Thyroid gland (tissue), 4 donors: ENCODE results near the gene COA4. TPM values are rescaled to one million over a fixed set of nuclear protein-coding genes. Genes with fewer than 3 reads are reported as not detected.
"Not testable (repeated sequence)": the region's sequence is repeated elsewhere in the genome, so short reads cannot be mapped to it uniquely, and the experiment has no call there.

Source experiments
- DNase-seq, 2 donors: peaks; one replicate each; pipeline ENCODE4 v3.0.0-alpha.2; 2019
- H3K27ac ChIP-seq, 3 donors: fragments of 200-600 bp; sonication (generic); 1 replicate in 2 of 3; 2 replicates in 1 of 3; pipeline ENCODE4 v1.5.1; 2016 to 2019; ENCODE audit warnings: mild to moderate bottlenecking in 1 of 3, moderate library complexity in 1 of 3
- H3K27me3 ChIP-seq: fragments of 200-600 bp; sonication (generic); one replicate; pipeline ENCODE4 v1.5.1; 2019
- H3K36me3 ChIP-seq, 2 donors: fragments of 200-600 bp; sonication (generic); one replicate each; pipeline ENCODE4 v1.5.1; 2016 to 2019
- H3K4me1 ChIP-seq, 2 donors: fragments of 200-600 bp; sonication (generic); one replicate each; pipeline ENCODE4 v1.5.1; 2017 to 2019
- H3K4me3 ChIP-seq, 3 donors: fragments of 200-600 bp; sonication (generic); replicated peaks in 1 of 3; 1 replicate in 2 of 3; 2 replicates in 1 of 3; pipeline ENCODE4 v1.5.1; 2016; ENCODE audit warnings: mild to moderate bottlenecking in 1 of 3
- H3K9me3 ChIP-seq: fragments of 200-600 bp; sonication (generic); one replicate; pipeline ENCODE4 v1.5.1; 2017
- CTCF ChIP-seq, 6 experiments: fragments of 200-600 bp in 3 of 6; fragments of 450-650 bp in 3 of 6; sonication (generic) in 3 of 6; IDR thresholded peaks; one replicate each; pipeline ENCODE4 v1.5.1; 2016 to 2019; ENCODE audit warnings: antibody characterized with exemption in 6 of 6, mild to moderate bottlenecking in 2 of 6, inconsistent platforms in 1 of 6, moderate library complexity in 1 of 6
- POLR2A ChIP-seq, 2 donors: fragments of 450-650 bp; IDR thresholded peaks; one replicate each; pipeline ENCODE4 v1.6.1; 2017; ENCODE audit warnings: antibody characterized with exemption in 2 of 2, mild to moderate bottlenecking in 2 of 2, moderate library complexity in 1 of 2
- WGBS, 2 donors: methylation state at CpG; one replicate each; pipeline ENCODE4 v1.1.5; 2017; 5-methylcytosine and 5-hydroxymethylcytosine counted together
- intact Hi-C: fragments of 100-400 bp; cut with DNase I; formaldehyde crosslinking; loops from one replicate; pipeline ENCODE4 v1.15.1; 2023
- total RNA-seq, 4 donors: library from RNA; depleted of rRNA; stranded (reverse); fragments of >200 nt; gene quantifications; one replicate each; pipeline ENCODE4 v1.2.3, GENCODE V29; 2016

The COA4 gene
- total RNA-seq, 4 donors from 2014 or later = 62.9 to 117 (median 103) TPM

GRCh38 chr11:73889536-73889935 is 12.9 kb upstream of the COA4 start:
- no peak for DNase-seq
- H3K9me3 ChIP-seq = no peaks in the 10 kb centered on the region
- no peaks in the 10 kb centered on the region for H3K27me3 ChIP-seq
- no peak overlapping the region for H3K4me3 ChIP-seq
- 78 to 83% methylated on average over 1 of the region's 1 CpG for WGBS, 2 donors
- H3K27ac ChIP-seq = no peak overlapping the region
- no peaks in the 10 kb centered on the region for H3K4me1 ChIP-seq
- no peak for TF ChIP-seq CTCF (IDR thresholded peaks at IDR 0.05)
- no peak for TF ChIP-seq POLR2A (IDR thresholded peaks at IDR 0.05)
- peaks cover 2 to 5% of the 10 kb centered on the region in 2 donors for H3K36me3 ChIP-seq
- intact Hi-C loops = no loop called here

GRCh38 chr11:73889019-73889418 is 12.4 kb upstream of the COA4 start:
- TF ChIP-seq CTCF (IDR thresholded peaks at IDR 0.05) (no peak), POLR2A (IDR thresholded peaks at IDR 0.05) (no peak)
- Histone ChIP-seq H3K27ac (no peak overlapping the region), H3K27me3 (no peaks in the 10 kb centered on the region), H3K4me1 (no peaks in the 10 kb centered on the region), H3K36me3 (peaks cover 2% of the 10 kb centered on the region in 2 donors), H3K4me3 (no peak overlapping the region), H3K9me3 (no peaks in the 10 kb centered on the region)
- WGBS, 2 donors = 65 to 68% methylated on average over 1 of the region's 1 CpG
- intact Hi-C loops = no loop called here
- DNase-seq = no peak

- no peak overlapping the region for H3K4me3 ChIP-seq
- peaks cover 0 to 2% of the 10 kb centered on the region in 2 donors for H3K36me3 ChIP-seq
- intact Hi-C loops = no loop called here
- no peak overlapping the region for H3K27ac ChIP-seq
- 93 to 96% methylated on average over 3 of the region's 3 CpGs for WGBS, 2 donors
- no peaks in the 10 kb centered on the region for H3K27me3 ChIP-seq
- no peaks in the 10 kb centered on the region for H3K4me1 ChIP-seq
- TF ChIP-seq POLR2A (IDR thresholded peaks at IDR 0.05) (no peak), CTCF (IDR thresholded peaks at IDR 0.05) (no peak)
- no peak for DNase-seq
- H3K9me3 ChIP-seq = no peaks in the 10 kb centered on the region
Measured at GRCh38 chr11:73888244-73888643, 11.6 kb upstream of the COA4 start.

GRCh38 chr11:73883856-73884255 is 7.2 kb upstream of the COA4 start:
- Histone ChIP-seq H3K4me3 (no peak overlapping the region), H3K27me3 (no peaks in the 10 kb centered on the region), H3K4me1 (no peaks in the 10 kb centered on the region), H3K9me3 (no peaks in the 10 kb centered on the region), H3K36me3 (no peaks in the 10 kb centered on the region), H3K27ac (no peak overlapping the region)
- TF ChIP-seq POLR2A (IDR thresholded peaks at IDR 0.05) = no peak
- no peak for TF ChIP-seq CTCF (IDR thresholded peaks at IDR 0.05)
- intact Hi-C loops = no loop called here
- no peak for DNase-seq
- WGBS, 2 donors = 94% methylated on average over 2 of the region's 2 CpGs

DNA sequence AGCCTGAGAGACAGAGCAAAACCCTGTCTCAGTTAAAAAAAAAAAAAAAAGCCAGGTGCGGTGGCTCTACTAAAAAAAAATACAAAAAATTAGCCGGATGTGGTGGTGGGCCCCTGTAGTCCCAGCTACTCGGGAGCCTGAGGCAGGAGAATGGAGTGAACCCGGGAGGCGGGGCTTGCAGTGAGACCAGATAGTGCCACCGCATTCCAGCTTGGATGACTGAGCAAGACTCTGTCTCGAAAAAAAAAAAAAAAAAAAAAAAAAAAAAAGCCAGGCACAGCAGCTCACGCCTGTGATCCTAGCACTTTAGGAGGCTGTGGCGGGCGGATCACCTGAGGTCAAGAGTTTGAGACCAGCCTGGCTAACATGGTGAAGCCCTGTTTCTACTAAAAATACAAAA is 3.8 kb upstream of the COA4 start:
- WGBS, 2 donors = 88 to 93% methylated on average over 10 of the region's 10 CpGs
- H3K27ac ChIP-seq, DNase-seq, H3K36me3 ChIP-seq, H3K27me3 ChIP-seq, intact Hi-C loops, H3K9me3 ChIP-seq, H3K4me3 ChIP-seq: not testable (repeated sequence)
- H3K4me1 ChIP-seq = peaks cover 10 to 12% of the 10 kb centered on the region in 2 donors

GRCh38 chr11:73878771-73879170 is 2.1 kb upstream of the COA4 start:
- Histone ChIP-seq H3K9me3 (no peaks in the 10 kb centered on the region), H3K36me3 (no peaks in the 10 kb centered on the region), H3K27ac (no peak overlapping the region), H3K4me3 (no peak overlapping the region), H3K27me3 (no peaks in the 10 kb centered on the region), H3K4me1 (peaks cover 12 to 14% of the 10 kb centered on the region in 2 donors)
- no peak for DNase-seq
- TF ChIP-seq POLR2A (IDR thresholded peaks at IDR 0.05) = no peak
- intact Hi-C loops = loop anchor here (5.0 kb wide), 1 partner anchor 91 kb away; the partner anchor contains the start of gene MRPL48
- 83 to 90% methylated on average over 1 of the region's 1 CpG for WGBS, 2 donors
